Measurements from ENCODE around the gene WNT5A.

GRCh38 chr3:55471522-55472280 lies 15.4 kb downstream of the WNT5A start:
- TF ChIP-seq, protein P1, sequence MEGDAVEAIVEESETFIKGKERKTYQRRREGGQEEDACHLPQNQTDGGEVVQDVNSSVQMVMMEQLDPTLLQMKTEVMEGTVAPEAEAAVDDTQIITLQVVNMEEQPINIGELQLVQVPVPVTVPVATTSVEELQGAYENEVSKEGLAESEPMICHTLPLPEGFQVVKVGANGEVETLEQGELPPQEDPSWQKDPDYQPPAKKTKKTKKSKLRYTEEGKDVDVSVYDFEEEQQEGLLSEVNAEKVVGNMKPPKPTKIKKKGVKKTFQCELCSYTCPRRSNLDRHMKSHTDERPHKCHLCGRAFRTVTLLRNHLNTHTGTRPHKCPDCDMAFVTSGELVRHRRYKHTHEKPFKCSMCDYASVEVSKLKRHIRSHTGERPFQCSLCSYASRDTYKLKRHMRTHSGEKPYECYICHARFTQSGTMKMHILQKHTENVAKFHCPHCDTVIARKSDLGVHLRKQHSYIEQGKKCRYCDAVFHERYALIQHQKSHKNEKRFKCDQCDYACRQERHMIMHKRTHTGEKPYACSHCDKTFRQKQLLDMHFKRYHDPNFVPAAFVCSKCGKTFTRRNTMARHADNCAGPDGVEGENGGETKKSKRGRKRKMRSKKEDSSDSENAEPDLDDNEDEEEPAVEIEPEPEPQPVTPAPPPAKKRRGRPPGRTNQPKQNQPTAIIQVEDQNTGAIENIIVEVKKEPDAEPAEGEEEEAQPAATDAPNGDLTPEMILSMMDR (IDR thresholded peaks at IDR 0.05), result no peak
- no peak for TF ChIP-seq POLR2A (IDR thresholded peaks at IDR 0.05)

Data from body of pancreas (tissue), 4 donors.